Measurements from ENCODE around the gene SLC22A23. TPM values are rescaled to one million over a fixed set of nuclear protein-coding genes. Genes with fewer than 3 reads are reported as not detected.

Gene SLC22A23, protein sequence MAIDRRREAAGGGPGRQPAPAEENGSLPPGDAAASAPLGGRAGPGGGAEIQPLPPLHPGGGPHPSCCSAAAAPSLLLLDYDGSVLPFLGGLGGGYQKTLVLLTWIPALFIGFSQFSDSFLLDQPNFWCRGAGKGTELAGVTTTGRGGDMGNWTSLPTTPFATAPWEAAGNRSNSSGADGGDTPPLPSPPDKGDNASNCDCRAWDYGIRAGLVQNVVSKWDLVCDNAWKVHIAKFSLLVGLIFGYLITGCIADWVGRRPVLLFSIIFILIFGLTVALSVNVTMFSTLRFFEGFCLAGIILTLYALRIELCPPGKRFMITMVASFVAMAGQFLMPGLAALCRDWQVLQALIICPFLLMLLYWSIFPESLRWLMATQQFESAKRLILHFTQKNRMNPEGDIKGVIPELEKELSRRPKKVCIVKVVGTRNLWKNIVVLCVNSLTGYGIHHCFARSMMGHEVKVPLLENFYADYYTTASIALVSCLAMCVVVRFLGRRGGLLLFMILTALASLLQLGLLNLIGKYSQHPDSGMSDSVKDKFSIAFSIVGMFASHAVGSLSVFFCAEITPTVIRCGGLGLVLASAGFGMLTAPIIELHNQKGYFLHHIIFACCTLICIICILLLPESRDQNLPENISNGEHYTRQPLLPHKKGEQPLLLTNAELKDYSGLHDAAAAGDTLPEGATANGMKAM
- total RNA-seq (1 to 10 TPM; 5.0 to 5.6 TPM), polyA plus RNA-seq (1 to 10 TPM in 1 of 3 donors, under 1 TPM in 2; 0.36 to 2.8 (median 0.50) TPM), total RNA-seq (0.98 to 11.2 (median 5.1) reads per million in 6 experiments)

- Mint-ChIP-seq H3K27me3 (peaks cover 0 to 20% (median 4%) of the 10 kb centered on the region in 5 donors), H3K27ac (peak within 1 kb of the TSS in 9 of 10 donors; percentile 1 to 89 (median 49)), H3K9me3 (no peaks in the 10 kb centered on the region), H3K36me3 (no peaks in the 10 kb centered on the region), H3K4me3 (peak within 1 kb of the TSS; percentile 76 to 92 (median 86)), H3K4me1 (peaks cover 5 to 10% (median 6%) of the 10 kb centered on the region in 4 donors)
- peak; percentile 49 to 76 for ATAC-seq
- peak; percentile 54 to 84 (median 75) for DNase-seq
- POLR2A ChIA-PET, result no interaction called here
Observed at GRCh38 chr6:3456898-3457709, at the start of gene SLC22A23. Gene SLC22A23, minus strand, starts transcription at chr6:3457050. Its CDS starts 491 bp downstream, at chr6:3456559.

- H3K4me3 Mint-ChIP-seq, result no peak overlapping the region
- H3K27me3 Mint-ChIP-seq, result peaks cover 4 to 20% (median 11%) of the 10 kb centered on the region in 5 donors
- H3K27ac Mint-ChIP-seq, result no peak overlapping the region
- ATAC-seq (no peak), DNase-seq (no peak)
- no peaks in the 10 kb centered on the region for H3K36me3 Mint-ChIP-seq
- peaks cover 0 to 9% (median 0%) of the 10 kb centered on the region in 4 donors for H3K4me1 Mint-ChIP-seq
- POLR2A ChIA-PET, result no interaction called here
- H3K9me3 Mint-ChIP-seq, result no peaks in the 10 kb centered on the region
Observed at GRCh38 chr6:3506200-3506599, 49.4 kb upstream of the SLC22A23 start.

- H3K4me1 Mint-ChIP-seq, result peaks cover 0 to 9% (median 0%) of the 10 kb centered on the region in 4 donors
- H3K36me3 Mint-ChIP-seq, result no peaks in the 10 kb centered on the region
- DNase-seq, result no peak
- H3K9me3 Mint-ChIP-seq, result no peaks in the 10 kb centered on the region
- POLR2A ChIA-PET, result no interaction called here
- no peak for ATAC-seq
- peaks cover 0 to 13% (median 10%) of the 10 kb centered on the region in 5 donors for H3K27me3 Mint-ChIP-seq
- H3K4me3 Mint-ChIP-seq, result no peak overlapping the region
- no peak overlapping the region for H3K27ac Mint-ChIP-seq
Observed at GRCh38 chr6:3504938-3505805, 48.3 kb upstream of the SLC22A23 start.

DNA sequence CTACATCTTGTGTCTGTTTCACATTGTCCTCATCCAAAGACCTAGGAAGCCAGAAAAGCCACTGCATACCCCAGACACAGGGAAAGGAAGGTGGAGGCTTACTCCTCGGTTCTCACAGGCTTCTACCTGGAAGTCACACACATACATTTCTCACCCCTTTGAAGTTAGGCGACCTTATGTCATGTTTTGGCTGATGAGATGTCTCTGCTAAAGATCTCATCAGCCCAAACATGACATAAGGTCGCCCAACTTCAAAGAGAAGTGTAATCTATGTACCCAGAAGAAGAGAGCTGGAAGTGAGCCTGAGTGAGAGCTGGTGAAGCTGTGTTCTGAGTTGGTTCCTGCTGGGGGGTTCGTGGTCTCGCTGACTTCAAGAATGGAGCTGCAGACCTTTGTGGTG is 47.5 kb upstream of the SLC22A23 start:
- ATAC-seq (no peak), DNase-seq (no peak)
- Mint-ChIP-seq H3K27me3 (peaks cover 0 to 13% (median 10%) of the 10 kb centered on the region in 5 donors), H3K36me3 (no peaks in the 10 kb centered on the region), H3K4me1 (peaks cover 0 to 9% (median 0%) of the 10 kb centered on the region in 4 donors), H3K27ac (no peak overlapping the region), H3K4me3 (peak overlapping the region in 1 of 10 donors; percentile 1), H3K9me3 (no peaks in the 10 kb centered on the region)
- POLR2A ChIA-PET, result no interaction called here

GRCh38 chr6:3501826-3502500 is 45.1 kb upstream of the SLC22A23 start:
- peaks cover 0 to 18% (median 8%) of the 10 kb centered on the region in 5 donors for H3K27me3 Mint-ChIP-seq
- H3K36me3 Mint-ChIP-seq, result no peaks in the 10 kb centered on the region
- POLR2A ChIA-PET, result no interaction called here

GRCh38 chr6:3500262-3501014 is 43.6 kb upstream of the SLC22A23 start:
- DNase-seq (no peak), ATAC-seq (no peak)
- no peak overlapping the region for H3K4me3 Mint-ChIP-seq
- peaks cover 0 to 9% (median 0%) of the 10 kb centered on the region in 4 donors for H3K4me1 Mint-ChIP-seq
- no peaks in the 10 kb centered on the region for H3K36me3 Mint-ChIP-seq
- POLR2A ChIA-PET, result no interaction called here
- no peaks in the 10 kb centered on the region for H3K9me3 Mint-ChIP-seq
- H3K27ac Mint-ChIP-seq, result no peak overlapping the region
- peaks cover 0 to 18% (median 7%) of the 10 kb centered on the region in 5 donors for H3K27me3 Mint-ChIP-seq

More at GRCh38 chr6:3501826-3502500, 45.1 kb upstream of the SLC22A23 start:
- H3K27ac Mint-ChIP-seq, result no peak overlapping the region
- peaks cover 0 to 9% (median 0%) of the 10 kb centered on the region in 4 donors for H3K4me1 Mint-ChIP-seq
- H3K9me3 Mint-ChIP-seq, result no peaks in the 10 kb centered on the region
- DNase-seq, result no peak
- H3K4me3 Mint-ChIP-seq, result no peak overlapping the region
- no peak for ATAC-seq

DNA sequence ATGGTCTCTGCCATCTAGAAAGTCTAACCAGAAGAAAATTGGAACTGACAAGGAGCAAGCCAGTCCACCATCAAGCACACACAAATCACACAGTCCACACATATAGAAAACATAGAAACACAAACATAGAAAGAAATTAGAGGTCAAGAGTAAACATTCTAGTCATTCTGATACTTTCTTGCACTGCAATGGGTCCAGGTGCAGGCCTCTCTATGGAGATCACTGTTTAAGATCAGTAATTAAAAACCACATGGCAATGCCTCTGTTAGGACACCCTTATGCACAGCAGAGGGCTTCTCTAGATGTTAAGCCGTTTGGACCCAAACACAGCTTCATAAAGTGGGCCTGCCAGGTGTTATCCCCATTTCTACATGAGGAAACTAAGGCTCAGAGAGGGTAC is 42.8 kb upstream of the SLC22A23 start:
- peaks cover 0 to 18% (median 4%) of the 10 kb centered on the region in 5 donors for H3K27me3 Mint-ChIP-seq
- DNase-seq (no peak), ATAC-seq (no peak)
- H3K4me1 Mint-ChIP-seq, result peaks cover 0 to 8% (median 0%) of the 10 kb centered on the region in 4 donors
- POLR2A ChIA-PET, result no interaction called here
- no peak overlapping the region for H3K27ac Mint-ChIP-seq
- H3K9me3 Mint-ChIP-seq, result no peaks in the 10 kb centered on the region
- no peaks in the 10 kb centered on the region for H3K36me3 Mint-ChIP-seq
- no peak overlapping the region for H3K4me3 Mint-ChIP-seq

DNA sequence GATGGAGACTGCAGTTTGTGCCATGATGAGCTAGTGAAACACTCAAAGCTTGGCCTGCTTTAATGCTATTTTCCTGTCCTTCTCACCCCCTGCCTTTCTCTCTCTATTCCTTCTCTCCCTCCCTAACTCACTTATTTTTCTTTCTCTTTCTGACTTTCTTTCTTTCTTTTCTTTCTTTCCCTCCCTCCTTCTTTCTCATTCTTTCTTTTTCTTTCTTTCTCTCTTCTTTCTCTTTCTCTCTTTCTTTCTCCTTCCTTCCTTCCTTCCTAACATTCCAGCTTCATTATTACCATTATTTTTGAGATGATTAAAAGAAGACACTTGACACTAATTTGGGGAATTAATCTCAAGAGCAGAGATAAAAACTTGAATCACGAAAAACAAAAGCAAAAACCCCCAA is 39.5 kb upstream of the SLC22A23 start:
- no peak overlapping the region for H3K27ac Mint-ChIP-seq

GRCh38 chr6:3494391-3495100 is 37.7 kb upstream of the SLC22A23 start:
- POLR2A ChIA-PET, result no interaction called here
- Mint-ChIP-seq H3K27ac (no peak overlapping the region), H3K36me3 (no peaks in the 10 kb centered on the region), H3K4me3 (no peak overlapping the region), H3K4me1 (no peaks in the 10 kb centered on the region), H3K27me3 (peaks cover 12 to 28% (median 21%) of the 10 kb centered on the region in 5 donors), H3K9me3 (no peaks in the 10 kb centered on the region)
- DNase-seq, result no peak
- ATAC-seq, result no peak

More for the DNA sequence above, 39.5 kb upstream of the SLC22A23 start:
- DNase-seq (no peak), ATAC-seq (no peak)
- no peaks in the 10 kb centered on the region for H3K36me3 Mint-ChIP-seq
- POLR2A ChIA-PET, result no interaction called here
- no peaks in the 10 kb centered on the region for H3K9me3 Mint-ChIP-seq
- H3K4me1 Mint-ChIP-seq, result no peaks in the 10 kb centered on the region
- H3K27me3 Mint-ChIP-seq, result peaks cover 8 to 22% (median 18%) of the 10 kb centered on the region in 5 donors
- no peak overlapping the region for H3K4me3 Mint-ChIP-seq

- no peaks in the 10 kb centered on the region for H3K36me3 Mint-ChIP-seq
- POLR2A ChIA-PET, result no interaction called here
- H3K4me3 Mint-ChIP-seq, result no peak overlapping the region
- H3K27me3 Mint-ChIP-seq, result peaks cover 17 to 33% (median 27%) of the 10 kb centered on the region in 5 donors
- DNase-seq (no peak), ATAC-seq (no peak)
- peaks cover 0 to 4% (median 0%) of the 10 kb centered on the region in 4 donors for H3K4me1 Mint-ChIP-seq
- no peaks in the 10 kb centered on the region for H3K9me3 Mint-ChIP-seq
- no peak overlapping the region for H3K27ac Mint-ChIP-seq
Observed at GRCh38 chr6:3490625-3490980, 33.8 kb upstream of the SLC22A23 start.

Data from naive thymus-derived CD8-positive, alpha-beta T cell (primary cell).